Colonic mucosa (tissue), 4 donors: ENCODE results near the gene UBC. TPM values are rescaled to one million over a fixed set of nuclear protein-coding genes. Genes with fewer than 3 reads are reported as not detected.

Experiments used
- DNase-seq: peaks from one replicate; pipeline ENCODE4 v3.0.0-alpha.2; 2020
- H3K27ac ChIP-seq: fragments of 200-600 bp; one replicate; pipeline ENCODE4 v1.8.0; 2021
- H3K27me3 ChIP-seq: fragments of 200-600 bp; one replicate; pipeline ENCODE4 v1.8.0; 2021
- H3K36me3 ChIP-seq: fragments of 200-600 bp; one replicate; pipeline ENCODE4 v1.8.0; 2021
- H3K4me1 ChIP-seq: fragments of 200-600 bp; one replicate; pipeline ENCODE4 v1.8.0; 2021; ENCODE audit warnings: mild to moderate bottlenecking
- H3K4me3 ChIP-seq: fragments of 200-600 bp; one replicate; pipeline ENCODE4 v1.8.0; 2021
- H3K9ac ChIP-seq, 2 donors: one replicate each; pipeline ENCODE4 v1.7.0; 2013; ENCODE audit warnings: control low read depth in 2 of 2, low read depth in 2 of 2, low read length in 2 of 2
- H3K9me3 ChIP-seq: fragments of 200-600 bp; one replicate; pipeline ENCODE4 v1.8.0; 2021
- CTCF ChIP-seq: fragments of 200-600 bp; IDR thresholded peaks from one replicate; pipeline ENCODE4 v1.8.0; 2022; ENCODE audit warnings: antibody characterized with exemption, mild to moderate bottlenecking
- intact Hi-C: fragments of 100-400 bp; cut with DNase I; formaldehyde crosslinking; loops from one replicate; pipeline ENCODE4 v1.14.1; 2022
- total RNA-seq, 2 donors: library from RNA; stranded (reverse); fragmentation: NEBNext Ultra II Directional in 1 of 2; extraction: Animal tissue kit (Norgen Biotek cat#: 25700) in 1 of 2; gene quantifications; one replicate each; pipeline ENCODE4 v1.2.1, GENCODE V29; 2021
- donor health status: healthy.
- donor health status: DM: no; HTN: no; CAD: no.
- donor health status: DM: no; HTN: no; CAD: no.

The UBC gene
- total RNA-seq, 2 donors from 2014 or later, result 903 to 1,043 TPM

- intact Hi-C loops, result no loop called here
- H3K9ac ChIP-seq, result peak overlapping the region in 1 of 2 donors; percentile 12
- no peaks in the 10 kb centered on the region for H3K9me3 ChIP-seq
- H3K36me3 ChIP-seq, result no peaks in the 10 kb centered on the region
- H3K27ac ChIP-seq, result peak overlapping the region; percentile 53
- no peak for TF ChIP-seq CTCF
- H3K4me1 ChIP-seq, result peaks cover 5% of the 10 kb centered on the region
- H3K4me3 ChIP-seq, result no peak overlapping the region
- DNase-seq, result no peak
- H3K27me3 ChIP-seq, result no peaks in the 10 kb centered on the region
Measured at GRCh38 chr12:124874988-124875802, 39.3 kb downstream of the UBC start.

- Histone ChIP-seq H3K36me3 (no peaks in the 10 kb centered on the region), H3K4me3 (no peak overlapping the region), H3K4me1 (peaks cover 5% of the 10 kb centered on the region), H3K27ac (no peak overlapping the region), H3K9me3 (no peaks in the 10 kb centered on the region), H3K27me3 (no peaks in the 10 kb centered on the region), H3K9ac (no peak overlapping the region)
- TF ChIP-seq CTCF, result no peak
- intact Hi-C loops, result no loop called here
- no peak for DNase-seq
Measured at GRCh38 chr12:124874188-124874587, 40.3 kb downstream of the UBC start.

- Histone ChIP-seq H3K4me3 (no peak overlapping the region), H3K27me3 (no peaks in the 10 kb centered on the region), H3K36me3 (no peaks in the 10 kb centered on the region), H3K27ac (no peak overlapping the region), H3K9me3 (no peaks in the 10 kb centered on the region), H3K9ac (no peak overlapping the region), H3K4me1 (peaks cover 5% of the 10 kb centered on the region)
- TF ChIP-seq CTCF, result no peak
- DNase-seq, result no peak
- intact Hi-C loops, result no loop called here
Measured at GRCh38 chr12:124872068-124872719, 42.3 kb downstream of the UBC start.

- no peaks in the 10 kb centered on the region for H3K36me3 ChIP-seq
- no peak for DNase-seq
- peaks cover 5% of the 10 kb centered on the region for H3K4me1 ChIP-seq
- H3K9me3 ChIP-seq, result no peaks in the 10 kb centered on the region
- H3K9ac ChIP-seq, result no peak overlapping the region
- intact Hi-C loops, result no loop called here
- H3K27me3 ChIP-seq, result no peaks in the 10 kb centered on the region
- H3K4me3 ChIP-seq, result no peak overlapping the region
- TF ChIP-seq CTCF, result no peak
- no peak overlapping the region for H3K27ac ChIP-seq
Measured at GRCh38 chr12:124871297-124871696, 43.2 kb downstream of the UBC start.

- intact Hi-C loops, result no loop called here
- H3K36me3 ChIP-seq, result no peaks in the 10 kb centered on the region
- no peaks in the 10 kb centered on the region for H3K27me3 ChIP-seq
- H3K9me3 ChIP-seq, result no peaks in the 10 kb centered on the region
- H3K27ac ChIP-seq, result no peak overlapping the region
- no peak for DNase-seq
- TF ChIP-seq CTCF, result no peak
- H3K4me3 ChIP-seq, result no peak overlapping the region
- peaks cover 5% of the 10 kb centered on the region for H3K4me1 ChIP-seq
- no peak overlapping the region for H3K9ac ChIP-seq
Measured at GRCh38 chr12:124870515-124870914, 43.9 kb downstream of the UBC start.
